Esophagus (tissue), 2 donors: ENCODE measurements around the gene NHLRC4. TPM values are rescaled to one million over a fixed set of nuclear protein-coding genes. Genes with fewer than 3 reads are reported as not detected.
A peak's percentile ranks its signal among the peaks of the same experiment; 100 is the strongest.

Experiments used
- H3K27ac ChIP-seq, 2 donors: one replicate each; pipeline ENCODE4 v1.5.1; 2013; ENCODE audit warnings: low read depth in 2 of 2, mild to moderate bottlenecking in 2 of 2, inconsistent platforms in 1 of 2, low read length in 1 of 2, moderate library complexity in 1 of 2
- H3K27me3 ChIP-seq, 2 donors: one replicate each; pipeline ENCODE4 v1.6.1; 2013; ENCODE audit warnings: low read length in 2 of 2, control low read depth in 1 of 2, mild to moderate bottlenecking in 1 of 2; ENCODE audit not compliant: insufficient read depth in 2 of 2, control insufficient read depth in 1 of 2
- H3K36me3 ChIP-seq, 2 donors: one replicate each; pipeline ENCODE4 v1.6.1; 2013; ENCODE audit warnings: low read length in 1 of 2; ENCODE audit not compliant: control insufficient read depth in 2 of 2, insufficient read depth in 2 of 2
- H3K4me1 ChIP-seq, 2 donors: one replicate each; pipeline ENCODE4 v1.6.1; 2013; ENCODE audit warnings: low read length in 1 of 2; ENCODE audit not compliant: control insufficient read depth in 2 of 2, insufficient read depth in 2 of 2
- H3K4me3 ChIP-seq, 2 donors: one replicate each; pipeline ENCODE4 v1.5.1; 2013; ENCODE audit warnings: low read length in 2 of 2, mild to moderate bottlenecking in 2 of 2, low read depth in 1 of 2, moderate library complexity in 1 of 2
- H3K9me3 ChIP-seq, 2 donors: one replicate each; pipeline ENCODE4 v1.6.1; 2013; ENCODE audit warnings: mild to moderate bottlenecking in 2 of 2, low read depth in 1 of 2, low read length in 1 of 2, moderate library complexity in 1 of 2; ENCODE audit not compliant: control insufficient read depth in 2 of 2, insufficient read depth in 1 of 2
- WGBS, 2 donors: extraction: QIAGEN DNeasy Blood & Tissue Kit; methylation state at CpG; one replicate each; pipeline ENCODE4 v1.1.7; 2013; 5-methylcytosine and 5-hydroxymethylcytosine counted together
- polyA plus RNA-seq, 2 donors: library from polyadenylated mRNA; stranded (reverse); fragments of 200-250 nt; gene quantifications; one replicate each; pipeline ENCODE4 v1.2.3, GENCODE V29; 2013
- donor health status: healthy with polysubstance abuse.
- donor health status: Bipolar disorder and iron deficiency.

The NHLRC4 gene
- polyA plus RNA-seq, 2 donors, result 0.11 to 0.16 TPM

- H3K4me3 ChIP-seq, result no peak overlapping the region
- peaks cover 11 to 36% of the 10 kb centered on the region in 2 donors for H3K4me1 ChIP-seq
- no peaks in the 10 kb centered on the region for H3K9me3 ChIP-seq
- 77 to 81% methylated on average over 24 of the region's 24 CpGs for WGBS, 2 donors
- no peak overlapping the region for H3K27ac ChIP-seq
- H3K36me3 ChIP-seq, result peaks cover 0 to 16% of the 10 kb centered on the region in 2 donors
- H3K27me3 ChIP-seq, result no peaks in the 10 kb centered on the region
Observed at GRCh38 chr16:524274-525040, 42.3 kb upstream of the NHLRC4 start.

DNA sequence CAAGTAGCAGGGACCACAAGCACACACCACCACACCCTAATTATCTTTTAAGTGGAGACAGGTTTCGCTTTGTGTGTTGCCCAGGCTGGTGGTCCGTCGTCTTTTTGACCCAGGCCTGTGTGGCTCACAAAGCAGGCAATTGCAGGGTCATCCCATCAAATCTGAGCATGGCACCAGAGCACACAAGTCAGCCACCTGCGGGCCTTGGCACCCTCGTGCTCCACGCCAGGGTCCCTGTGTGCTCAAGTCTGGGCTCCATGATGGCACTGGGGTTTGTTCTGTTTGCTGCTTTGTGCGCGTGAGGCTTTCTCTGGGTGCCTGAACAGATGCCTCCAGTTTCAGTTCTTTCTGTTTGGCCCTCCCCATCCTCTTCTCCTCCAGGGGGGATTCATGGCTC is 41.7 kb upstream of the NHLRC4 start:
- Histone ChIP-seq H3K4me3 (no peak overlapping the region), H3K27me3 (no peaks in the 10 kb centered on the region), H3K27ac (peak overlapping the region; percentile 76 to 99), H3K9me3 (no peaks in the 10 kb centered on the region), H3K4me1 (peaks cover 17 to 43% of the 10 kb centered on the region in 2 donors), H3K36me3 (peaks cover 0 to 10% of the 10 kb centered on the region in 2 donors)
- 81 to 85% methylated on average over 8 of the region's 8 CpGs for WGBS, 2 donors

- Histone ChIP-seq H3K36me3 (peaks cover 0 to 5% of the 10 kb centered on the region in 2 donors), H3K9me3 (no peaks in the 10 kb centered on the region), H3K4me3 (peak overlapping the region; percentile 75 to 93), H3K4me1 (peaks cover 22 to 48% of the 10 kb centered on the region in 2 donors), H3K27me3 (no peaks in the 10 kb centered on the region), H3K27ac (peak overlapping the region; percentile 96 to 99)
- 42 to 56% methylated on average over 13 of the region's 13 CpGs for WGBS, 2 donors
Observed at GRCh38 chr16:525520-526180, 41.2 kb upstream of the NHLRC4 start.

- Histone ChIP-seq H3K4me1 (peaks cover 23 to 48% of the 10 kb centered on the region in 2 donors), H3K36me3 (no peaks in the 10 kb centered on the region)
- WGBS, 2 donors, result 5 to 6% methylated on average over 26 of the region's 26 CpGs
Observed at GRCh38 chr16:526181-527014, 40.4 kb upstream of the NHLRC4 start.

GRCh38 chr16:527015-527903 is 39.5 kb upstream of the NHLRC4 start, which contains the start of gene CAPN15:
Gene CAPN15, plus strand, starts transcription at chr16:527712. Its CDS starts 19,127 bp downstream, at chr16:546839.
- peaks cover 21 to 45% of the 10 kb centered on the region in 2 donors for H3K4me1 ChIP-seq
- H3K27me3 ChIP-seq, result no peaks in the 10 kb centered on the region
- no peaks in the 10 kb centered on the region for H3K9me3 ChIP-seq
- WGBS, 2 donors, result 0% methylated on average over 77 to 129 of the region's 129 CpGs
- H3K27ac ChIP-seq, result peak within 1 kb of the TSS; percentile 96 to 99
- H3K36me3 ChIP-seq, result no peaks in the 10 kb centered on the region
- peak within 1 kb of the TSS; percentile 75 to 93 for H3K4me3 ChIP-seq

More at GRCh38 chr16:526181-527014, 40.4 kb upstream of the NHLRC4 start:
- Histone ChIP-seq H3K4me3 (peak overlapping the region; percentile 75 to 93), H3K27ac (peak overlapping the region; percentile 96 to 99), H3K27me3 (no peaks in the 10 kb centered on the region), H3K9me3 (no peaks in the 10 kb centered on the region)

- Histone ChIP-seq H3K4me3 (peak overlapping the region; percentile 75 to 84), H3K9me3 (no peaks in the 10 kb centered on the region), H3K36me3 (peaks cover 0 to 2% of the 10 kb centered on the region in 2 donors), H3K27ac (peak overlapping the region; percentile 96 to 99), H3K4me1 (peaks cover 21 to 45% of the 10 kb centered on the region in 2 donors), H3K27me3 (no peaks in the 10 kb centered on the region)
- 1 to 3% methylated on average over 44 to 55 of the region's 55 CpGs for WGBS, 2 donors
Observed at GRCh38 chr16:528111-529011, 38.4 kb upstream of the NHLRC4 start.

DNA sequence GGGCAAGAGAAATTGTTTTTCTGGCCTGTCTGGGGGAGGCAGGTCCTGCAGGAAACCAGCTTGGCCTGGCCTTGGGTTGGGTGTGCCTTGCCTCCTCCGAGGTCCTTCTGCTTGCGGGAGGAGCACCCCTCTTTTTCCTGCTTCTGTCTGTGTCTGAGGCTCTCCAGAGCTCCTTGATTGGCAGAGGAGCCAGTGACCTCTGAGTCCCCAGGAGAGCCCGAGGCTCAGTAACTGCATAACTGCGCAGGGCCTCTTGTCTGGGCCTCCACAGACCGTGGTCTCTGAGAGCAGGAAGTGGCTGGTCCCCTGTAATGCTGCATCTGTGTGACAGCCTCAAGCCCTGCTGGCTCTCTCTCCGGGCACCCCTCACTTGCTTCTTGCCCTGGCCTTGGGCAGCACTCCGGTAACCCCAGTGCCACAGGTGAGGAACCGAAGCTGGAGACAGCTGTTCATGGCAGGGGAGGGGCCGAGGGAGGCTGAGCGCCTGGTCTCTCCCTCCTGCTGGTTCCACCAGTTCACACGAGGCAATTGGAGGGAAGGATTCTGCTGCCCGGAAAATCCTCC is 37.7 kb upstream of the NHLRC4 start:
- Histone ChIP-seq H3K27me3 (no peaks in the 10 kb centered on the region), H3K4me3 (peak overlapping the region; percentile 75 to 84), H3K36me3 (peaks cover 0 to 3% of the 10 kb centered on the region in 2 donors), H3K4me1 (peaks cover 21 to 46% of the 10 kb centered on the region in 2 donors), H3K27ac (peak overlapping the region; percentile 96 to 99), H3K9me3 (no peaks in the 10 kb centered on the region)
- 34 to 42% methylated on average over 12 of the region's 12 CpGs for WGBS, 2 donors
